ENCODE results near the gene RNASE13. TPM values are rescaled to one million over a fixed set of nuclear protein-coding genes. Genes with fewer than 3 reads are reported as not detected.
A peak's percentile ranks its signal among the peaks of the same experiment; 100 is the strongest.

RNASE13 gene
- total RNA-seq, 4 donors from 2014 or later, result not detected

- peaks cover 4 to 98% (median 12%) of the 10 kb centered on the region in 3 donors for H3K36me3 ChIP-seq
- WGBS, 2 donors, result 72 to 73% methylated on average over 8 to 10 of the region's 10 CpGs
Measured at GRCh38 chr14:21078726-21079125, 44.1 kb upstream of the RNASE13 start.

GRCh38 chr14:21078287-21078686, 43.7 kb upstream of the RNASE13 start:
- no peak for DNase-seq (ENCODE audit: low spot score in 2 of 2)
- H3K27me3 ChIP-seq, result no peaks in the 10 kb centered on the region
- WGBS, 2 donors, result 75 to 77% methylated on average over 5 of the region's 5 CpGs
- peaks cover 4 to 93% (median 12%) of the 10 kb centered on the region in 3 donors for H3K36me3 ChIP-seq
- H3K4me3 ChIP-seq, result no peak overlapping the region
- TF ChIP-seq POLR2A (IDR thresholded peaks at IDR 0.05), result no peak
- no peak for TF ChIP-seq EP300 (IDR thresholded peaks at IDR 0.05)
- TF ChIP-seq CTCF (IDR thresholded peaks at IDR 0.05), result no peak
- no peaks in the 10 kb centered on the region for H3K9me3 ChIP-seq
- peaks cover 0 to 27% (median 7%) of the 10 kb centered on the region in 4 donors for H3K4me1 ChIP-seq
- peak overlapping the region in 2 of 4 donors; percentile 16 to 46 for H3K27ac ChIP-seq

More at GRCh38 chr14:21078726-21079125, 44.1 kb upstream of the RNASE13 start:
- Histone ChIP-seq H3K4me3 (no peak overlapping the region), H3K27me3 (no peaks in the 10 kb centered on the region), H3K27ac (peak overlapping the region in 2 of 4 donors; percentile 26 to 46), H3K4me1 (peaks cover 0 to 23% (median 6%) of the 10 kb centered on the region in 4 donors), H3K9me3 (no peaks in the 10 kb centered on the region)
- TF ChIP-seq EP300 (IDR thresholded peaks at IDR 0.05) (no peak), POLR2A (IDR thresholded peaks at IDR 0.05) (no peak), CTCF (IDR thresholded peaks at IDR 0.05) (no peak)
- no peak for DNase-seq (ENCODE audit: low spot score in 2 of 2)

- WGBS, 2 donors, result 42 to 51% methylated on average over 2 of the region's 2 CpGs
- Histone ChIP-seq H3K4me3 (no peak overlapping the region), H3K27ac (peak overlapping the region in 2 of 4 donors; percentile 16 to 46), H3K27me3 (no peaks in the 10 kb centered on the region), H3K9me3 (no peaks in the 10 kb centered on the region), H3K4me1 (peaks cover 0 to 33% (median 13%) of the 10 kb centered on the region in 4 donors), H3K36me3 (peaks cover 4 to 87% (median 12%) of the 10 kb centered on the region in 3 donors)
- TF ChIP-seq EP300 (IDR thresholded peaks at IDR 0.05) (no peak), CTCF (IDR thresholded peaks at IDR 0.05) (no peak), POLR2A (IDR thresholded peaks at IDR 0.05) (no peak)
- DNase-seq (ENCODE audit: low spot score in 2 of 2), result no peak
Measured at GRCh38 chr14:21077672-21078071, 43.1 kb upstream of the RNASE13 start.

- peak overlapping the region in 2 of 4 donors; percentile 96 to 97 for H3K27ac ChIP-seq
- no peak overlapping the region for H3K4me3 ChIP-seq
- peaks cover 0 to 48% (median 23%) of the 10 kb centered on the region in 4 donors for H3K4me1 ChIP-seq
- H3K9me3 ChIP-seq, result no peaks in the 10 kb centered on the region
- TF ChIP-seq CTCF (IDR thresholded peaks at IDR 0.05), result no peak
- TF ChIP-seq EP300 (IDR thresholded peaks at IDR 0.05), result no peak
- no peak for TF ChIP-seq POLR2A (IDR thresholded peaks at IDR 0.05)
- DNase-seq (ENCODE audit: low spot score in 2 of 2), result no peak
- no peaks in the 10 kb centered on the region for H3K27me3 ChIP-seq
- H3K36me3 ChIP-seq, result peaks cover 0 to 69% (median 0%) of the 10 kb centered on the region in 3 donors
- 75 to 79% methylated on average over 9 of the region's 9 CpGs for WGBS, 2 donors
Measured at GRCh38 chr14:21075719-21076437, 41.3 kb upstream of the RNASE13 start.
